WTC11 (cell line): ENCODE results near the gene SPATA17.

ENCODE experiments used
- CREB1 ChIP-seq: sonication (generic); formaldehyde crosslinking; IDR thresholded peaks from 2 replicates; pipeline ENCODE4 v1.8.0; 2023; ENCODE audit warnings: mild to moderate bottlenecking, missing genetic modification reagents
- FOXJ3 ChIP-seq: sonication (generic); formaldehyde crosslinking; IDR thresholded peaks from 2 replicates; pipeline ENCODE4 v1.9.0; 2021; ENCODE audit warnings: missing genetic modification reagents, mild to moderate bottlenecking, borderline replicate concordance
- ZBTB21 ChIP-seq: sonication (generic); formaldehyde crosslinking; IDR thresholded peaks from 2 replicates; pipeline ENCODE4 v1.8.1; 2023; ENCODE audit warnings: mild to moderate bottlenecking, missing genetic modification reagents, borderline replicate concordance
- ZNF232 ChIP-seq: sonication (generic); formaldehyde crosslinking; IDR thresholded peaks from 2 replicates; pipeline ENCODE4 v1.8.0; 2022; ENCODE audit warnings: mild to moderate bottlenecking, missing genetic modification reagents
- TF ChIP-seq, protein P1 (sequence below): fragments of 200-600 bp; IDR thresholded peaks from 2 replicates; pipeline ENCODE4 v1.8.0; 2022; ENCODE audit warnings: antibody characterized with exemption
- TF ChIP-seq, protein P2 (sequence below): sonication (generic); formaldehyde crosslinking; IDR thresholded peaks from 2 replicates; pipeline ENCODE4 v1.8.0; 2022; ENCODE audit warnings: mild to moderate bottlenecking, missing genetic modification reagents
- TF ChIP-seq, protein P3 (sequence below): sonication (generic); formaldehyde crosslinking; IDR thresholded peaks from 2 replicates; pipeline ENCODE4 v1.8.1; 2022; ENCODE audit warnings: low read depth, missing genetic modification reagents, borderline replicate concordance
- TF ChIP-seq, protein P4 (sequence below): sonication (generic); formaldehyde crosslinking; conservative IDR thresholded peaks from 2 replicates; pipeline ENCODE4 v1.8.1; 2023; ENCODE audit warnings: mild to moderate bottlenecking, low read depth, missing genetic modification reagents, moderate library complexity
- TF ChIP-seq, protein P5 (sequence below): sonication (generic); formaldehyde crosslinking; IDR thresholded peaks from 2 replicates; pipeline ENCODE4 v1.8.1; 2023; ENCODE audit warnings: mild to moderate bottlenecking, missing genetic modification reagents, borderline replicate concordance
- TF ChIP-seq, protein P6 (sequence below): sonication (generic); formaldehyde crosslinking; IDR thresholded peaks from 2 replicates; pipeline ENCODE4 v1.8.1; 2023; ENCODE audit warnings: mild to moderate bottlenecking, missing genetic modification reagents

DNA sequence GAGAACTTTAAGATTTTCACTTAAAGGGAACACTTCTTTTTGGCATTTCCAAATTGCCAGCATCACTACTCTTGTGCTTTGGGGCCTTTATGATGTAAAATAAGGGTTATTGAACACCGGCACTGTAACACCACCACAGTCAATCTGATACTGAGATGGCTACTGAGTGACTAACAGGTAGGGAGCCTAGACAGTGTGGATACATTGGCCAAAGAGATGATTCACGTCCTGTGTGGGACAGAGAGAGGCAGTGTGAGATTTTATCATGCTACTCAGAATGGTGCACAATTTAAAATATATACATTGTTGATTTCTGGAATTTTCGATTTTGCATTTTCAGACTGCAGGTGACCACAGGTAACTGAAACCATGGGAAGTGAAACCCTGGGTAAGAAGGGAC, 261.6 kb downstream of the SPATA17 start:
- TF ChIP-seq, protein P1, sequence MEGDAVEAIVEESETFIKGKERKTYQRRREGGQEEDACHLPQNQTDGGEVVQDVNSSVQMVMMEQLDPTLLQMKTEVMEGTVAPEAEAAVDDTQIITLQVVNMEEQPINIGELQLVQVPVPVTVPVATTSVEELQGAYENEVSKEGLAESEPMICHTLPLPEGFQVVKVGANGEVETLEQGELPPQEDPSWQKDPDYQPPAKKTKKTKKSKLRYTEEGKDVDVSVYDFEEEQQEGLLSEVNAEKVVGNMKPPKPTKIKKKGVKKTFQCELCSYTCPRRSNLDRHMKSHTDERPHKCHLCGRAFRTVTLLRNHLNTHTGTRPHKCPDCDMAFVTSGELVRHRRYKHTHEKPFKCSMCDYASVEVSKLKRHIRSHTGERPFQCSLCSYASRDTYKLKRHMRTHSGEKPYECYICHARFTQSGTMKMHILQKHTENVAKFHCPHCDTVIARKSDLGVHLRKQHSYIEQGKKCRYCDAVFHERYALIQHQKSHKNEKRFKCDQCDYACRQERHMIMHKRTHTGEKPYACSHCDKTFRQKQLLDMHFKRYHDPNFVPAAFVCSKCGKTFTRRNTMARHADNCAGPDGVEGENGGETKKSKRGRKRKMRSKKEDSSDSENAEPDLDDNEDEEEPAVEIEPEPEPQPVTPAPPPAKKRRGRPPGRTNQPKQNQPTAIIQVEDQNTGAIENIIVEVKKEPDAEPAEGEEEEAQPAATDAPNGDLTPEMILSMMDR, result no peak
- TF ChIP-seq ZBTB21 (no peak), ZNF232 (CRISPR knock-in tag) (no peak), CREB1 (no peak), FOXJ3 (CRISPR knock-in tag) (no peak)
- TF ChIP-seq, protein P2, sequence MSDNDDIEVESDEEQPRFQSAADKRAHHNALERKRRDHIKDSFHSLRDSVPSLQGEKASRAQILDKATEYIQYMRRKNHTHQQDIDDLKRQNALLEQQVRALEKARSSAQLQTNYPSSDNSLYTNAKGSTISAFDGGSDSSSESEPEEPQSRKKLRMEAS, result no peak
- TF ChIP-seq, protein P3, sequence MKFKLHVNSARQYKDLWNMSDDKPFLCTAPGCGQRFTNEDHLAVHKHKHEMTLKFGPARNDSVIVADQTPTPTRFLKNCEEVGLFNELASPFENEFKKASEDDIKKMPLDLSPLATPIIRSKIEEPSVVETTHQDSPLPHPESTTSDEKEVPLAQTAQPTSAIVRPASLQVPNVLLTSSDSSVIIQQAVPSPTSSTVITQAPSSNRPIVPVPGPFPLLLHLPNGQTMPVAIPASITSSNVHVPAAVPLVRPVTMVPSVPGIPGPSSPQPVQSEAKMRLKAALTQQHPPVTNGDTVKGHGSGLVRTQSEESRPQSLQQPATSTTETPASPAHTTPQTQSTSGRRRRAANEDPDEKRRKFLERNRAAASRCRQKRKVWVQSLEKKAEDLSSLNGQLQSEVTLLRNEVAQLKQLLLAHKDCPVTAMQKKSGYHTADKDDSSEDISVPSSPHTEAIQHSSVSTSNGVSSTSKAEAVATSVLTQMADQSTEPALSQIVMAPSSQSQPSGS (CRISPR knock-in tag), result no peak
- TF ChIP-seq, protein P4, sequence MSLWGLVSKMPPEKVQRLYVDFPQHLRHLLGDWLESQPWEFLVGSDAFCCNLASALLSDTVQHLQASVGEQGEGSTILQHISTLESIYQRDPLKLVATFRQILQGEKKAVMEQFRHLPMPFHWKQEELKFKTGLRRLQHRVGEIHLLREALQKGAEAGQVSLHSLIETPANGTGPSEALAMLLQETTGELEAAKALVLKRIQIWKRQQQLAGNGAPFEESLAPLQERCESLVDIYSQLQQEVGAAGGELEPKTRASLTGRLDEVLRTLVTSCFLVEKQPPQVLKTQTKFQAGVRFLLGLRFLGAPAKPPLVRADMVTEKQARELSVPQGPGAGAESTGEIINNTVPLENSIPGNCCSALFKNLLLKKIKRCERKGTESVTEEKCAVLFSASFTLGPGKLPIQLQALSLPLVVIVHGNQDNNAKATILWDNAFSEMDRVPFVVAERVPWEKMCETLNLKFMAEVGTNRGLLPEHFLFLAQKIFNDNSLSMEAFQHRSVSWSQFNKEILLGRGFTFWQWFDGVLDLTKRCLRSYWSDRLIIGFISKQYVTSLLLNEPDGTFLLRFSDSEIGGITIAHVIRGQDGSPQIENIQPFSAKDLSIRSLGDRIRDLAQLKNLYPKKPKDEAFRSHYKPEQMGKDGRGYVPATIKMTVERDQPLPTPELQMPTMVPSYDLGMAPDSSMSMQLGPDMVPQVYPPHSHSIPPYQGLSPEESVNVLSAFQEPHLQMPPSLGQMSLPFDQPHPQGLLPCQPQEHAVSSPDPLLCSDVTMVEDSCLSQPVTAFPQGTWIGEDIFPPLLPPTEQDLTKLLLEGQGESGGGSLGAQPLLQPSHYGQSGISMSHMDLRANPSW (CRISPR knock-in tag), result no peak
- TF ChIP-seq, protein P5, sequence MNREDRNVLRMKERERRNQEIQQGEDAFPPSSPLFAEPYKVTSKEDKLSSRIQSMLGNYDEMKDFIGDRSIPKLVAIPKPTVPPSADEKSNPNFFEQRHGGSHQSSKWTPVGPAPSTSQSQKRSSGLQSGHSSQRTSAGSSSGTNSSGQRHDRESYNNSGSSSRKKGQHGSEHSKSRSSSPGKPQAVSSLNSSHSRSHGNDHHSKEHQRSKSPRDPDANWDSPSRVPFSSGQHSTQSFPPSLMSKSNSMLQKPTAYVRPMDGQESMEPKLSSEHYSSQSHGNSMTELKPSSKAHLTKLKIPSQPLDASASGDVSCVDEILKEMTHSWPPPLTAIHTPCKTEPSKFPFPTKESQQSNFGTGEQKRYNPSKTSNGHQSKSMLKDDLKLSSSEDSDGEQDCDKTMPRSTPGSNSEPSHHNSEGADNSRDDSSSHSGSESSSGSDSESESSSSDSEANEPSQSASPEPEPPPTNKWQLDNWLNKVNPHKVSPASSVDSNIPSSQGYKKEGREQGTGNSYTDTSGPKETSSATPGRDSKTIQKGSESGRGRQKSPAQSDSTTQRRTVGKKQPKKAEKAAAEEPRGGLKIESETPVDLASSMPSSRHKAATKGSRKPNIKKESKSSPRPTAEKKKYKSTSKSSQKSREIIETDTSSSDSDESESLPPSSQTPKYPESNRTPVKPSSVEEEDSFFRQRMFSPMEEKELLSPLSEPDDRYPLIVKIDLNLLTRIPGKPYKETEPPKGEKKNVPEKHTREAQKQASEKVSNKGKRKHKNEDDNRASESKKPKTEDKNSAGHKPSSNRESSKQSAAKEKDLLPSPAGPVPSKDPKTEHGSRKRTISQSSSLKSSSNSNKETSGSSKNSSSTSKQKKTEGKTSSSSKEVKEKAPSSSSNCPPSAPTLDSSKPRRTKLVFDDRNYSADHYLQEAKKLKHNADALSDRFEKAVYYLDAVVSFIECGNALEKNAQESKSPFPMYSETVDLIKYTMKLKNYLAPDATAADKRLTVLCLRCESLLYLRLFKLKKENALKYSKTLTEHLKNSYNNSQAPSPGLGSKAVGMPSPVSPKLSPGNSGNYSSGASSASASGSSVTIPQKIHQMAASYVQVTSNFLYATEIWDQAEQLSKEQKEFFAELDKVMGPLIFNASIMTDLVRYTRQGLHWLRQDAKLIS (CRISPR knock-in tag), result no peak
- TF ChIP-seq, protein P6, sequence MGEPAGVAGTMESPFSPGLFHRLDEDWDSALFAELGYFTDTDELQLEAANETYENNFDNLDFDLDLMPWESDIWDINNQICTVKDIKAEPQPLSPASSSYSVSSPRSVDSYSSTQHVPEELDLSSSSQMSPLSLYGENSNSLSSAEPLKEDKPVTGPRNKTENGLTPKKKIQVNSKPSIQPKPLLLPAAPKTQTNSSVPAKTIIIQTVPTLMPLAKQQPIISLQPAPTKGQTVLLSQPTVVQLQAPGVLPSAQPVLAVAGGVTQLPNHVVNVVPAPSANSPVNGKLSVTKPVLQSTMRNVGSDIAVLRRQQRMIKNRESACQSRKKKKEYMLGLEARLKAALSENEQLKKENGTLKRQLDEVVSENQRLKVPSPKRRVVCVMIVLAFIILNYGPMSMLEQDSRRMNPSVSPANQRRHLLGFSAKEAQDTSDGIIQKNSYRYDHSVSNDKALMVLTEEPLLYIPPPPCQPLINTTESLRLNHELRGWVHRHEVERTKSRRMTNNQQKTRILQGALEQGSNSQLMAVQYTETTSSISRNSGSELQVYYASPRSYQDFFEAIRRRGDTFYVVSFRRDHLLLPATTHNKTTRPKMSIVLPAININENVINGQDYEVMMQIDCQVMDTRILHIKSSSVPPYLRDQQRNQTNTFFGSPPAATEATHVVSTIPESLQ (CRISPR knock-in tag), result no peak
